K562 (cell line): ENCODE data around the gene IQCE. TPM values are rescaled to one million over a fixed set of nuclear protein-coding genes. Genes with fewer than 3 reads are reported as not detected.
A peak's percentile ranks its signal among the peaks of the same experiment; 100 is the strongest.

Experiments
- ATAC-seq: fragments of 200-7000 bp; cut with Tn5 transposase; 3 replicates; pipeline ENCODE4 v1.9.1; 2020; ENCODE audit warnings: moderate library complexity
- BruUV-seq: library from RNA; stranded (reverse); fragments of 400-500 nt; replicated peaks from 2 replicates; lab custom pipeline; 2021; lab: Mats Ljungman, UMichigan
- CTCF ChIA-PET: fragments of 300-600 bp; formaldehyde crosslinking; extraction: SDS; loops from one replicate; lab custom pipeline; 2021; ENCODE audit warnings: low intra/inter-chr PET ratio; lab: Yijun Ruan, JAX
- POLR2A ChIA-PET: fragments of 300-600, 350-650 bp; sonication (Branson Sonifier 250); formaldehyde crosslinking; extraction: SDS; loops from one replicate; lab custom pipeline; 2021; ENCODE audit warnings: antibody characterized with exemption, inconsistent platforms; lab: Yijun Ruan, JAX
- DNase-seq, 4 experiments: peaks; one replicate each; pipeline versions ENCODE4 v3.0.0 to v3.0.0-alpha.2; 2011 to 2018; ENCODE audit warnings: low spot score in 3 of 4, mixed read lengths in 3 of 4; ENCODE audit errors: extremely low read depth in 1 of 4
- FAIRE-seq: peaks from 2 replicates; lab custom pipeline; 2011; peaks lifted over from hg19 to GRCh38; lab: Jason Lieb, UNC
- H2AFZ ChIP-seq: 2 replicates; pipeline ENCODE4 v1.6.0; 2011; ENCODE audit warnings: low read depth, low read length, control low read depth, inconsistent platforms
- H3K27ac ChIP-seq: fragments of 200-600 bp; 3 replicates; pipeline ENCODE4 v1.8.0; 2011; ENCODE audit warnings: low read depth, mild to moderate bottlenecking, control low read depth, inconsistent platforms, low read length, moderate library complexity, mixed read lengths; ENCODE audit errors: extremely low read depth
- H3K27me3 ChIP-seq, 2 experiments: fragments of 300-600 bp in 1 of 2; 2 replicates in 1 of 2; 3 replicates in 1 of 2; pipeline versions ENCODE4 v1.6.0 to v1.8.0; 2011; ENCODE audit warnings: inconsistent platforms in 2 of 2, low read length in 2 of 2, mild to moderate bottlenecking in 1 of 2, mixed read lengths in 1 of 2, moderate library complexity in 1 of 2; ENCODE audit not compliant: control insufficient read depth in 2 of 2, insufficient read depth in 2 of 2
- H3K36me3 ChIP-seq: fragments of 300-600 bp; 3 replicates; pipeline ENCODE4 v1.8.0; 2011; ENCODE audit warnings: mild to moderate bottlenecking, low read length, inconsistent platforms; ENCODE audit not compliant: control insufficient read depth, insufficient read depth
- H3K4me1 ChIP-seq, 2 experiments: fragments of 200-600 bp in 1 of 2; replicated peaks in 1 of 2; 2 replicates in 1 of 2; 3 replicates in 1 of 2; pipeline versions ENCODE4 v1.5.1 to v1.8.0; 2011; ENCODE audit warnings: inconsistent platforms in 2 of 2, low read length in 2 of 2, mild to moderate bottlenecking in 1 of 2, mixed read lengths in 1 of 2, moderate library complexity in 1 of 2; ENCODE audit not compliant: control insufficient read depth in 2 of 2, insufficient read depth in 2 of 2
- H3K4me2 ChIP-seq: 2 replicates; pipeline ENCODE4 v1.6.1; 2011; ENCODE audit warnings: low read length, control low read depth, inconsistent platforms, mixed read lengths; ENCODE audit not compliant: insufficient read depth
- H3K4me3 ChIP-seq: fragments of 200-600 bp; sonication (generic), shearing (Covaris generic); 2 replicates; pipeline ENCODE4 v1.5.1; 2016; ENCODE audit warnings: control low read depth, inconsistent platforms
- H3K79me2 ChIP-seq: fragments of 200-600 bp; 3 replicates; pipeline ENCODE4 v1.8.0; 2011; ENCODE audit warnings: low read length, inconsistent platforms; ENCODE audit not compliant: control insufficient read depth, insufficient read depth
- H3K9ac ChIP-seq, 2 experiments: 2 replicates each; pipeline versions ENCODE4 v1.6.0 to v1.6.1; 2011; ENCODE audit warnings: low read depth in 2 of 2, low read length in 2 of 2, control low read depth in 1 of 2, inconsistent platforms in 1 of 2, mild to moderate bottlenecking in 1 of 2, mixed read lengths in 1 of 2; ENCODE audit not compliant: insufficient read depth in 1 of 2
- H3K9me1 ChIP-seq: one replicate; pipeline ENCODE4 v1.6.0; 2011; ENCODE audit warnings: inconsistent platforms, mild to moderate bottlenecking, low read length, moderate library complexity; ENCODE audit not compliant: control insufficient read depth, insufficient read depth
- H3K9me3 ChIP-seq: replicated peaks from 2 replicates; pipeline ENCODE4 v1.5.1; 2011; ENCODE audit warnings: low read depth, low read length, inconsistent platforms; ENCODE audit not compliant: control insufficient read depth, insufficient read depth
- H4K20me1 ChIP-seq: replicated peaks from 2 replicates; pipeline ENCODE4 v1.6.1; 2011; ENCODE audit warnings: low read length, inconsistent platforms, mixed read lengths; ENCODE audit not compliant: control insufficient read depth, insufficient read depth
- ARID2 ChIP-seq: fragments of 450-650 bp; IDR thresholded peaks from 2 replicates; pipeline ENCODE4 v1.6.1; 2017; ENCODE audit warnings: antibody characterized with exemption, mild to moderate bottlenecking
- CSDE1 ChIP-seq, 2 experiments: fragments of 450-650 bp; IDR thresholded peaks; 2 replicates each; pipeline ENCODE4 v1.6.1; 2016; ENCODE audit warnings: mild to moderate bottlenecking in 1 of 2
- NFE2L1 ChIP-seq: fragments of 450-650 bp; IDR thresholded peaks from 2 replicates; pipeline ENCODE4 v1.6.1; 2016; ENCODE audit warnings: missing genetic modification characterization, low read depth, mild to moderate bottlenecking, missing compliant biosample characterization, moderate library complexity, borderline replicate concordance
- PRMT5 ChIP-seq: sonication (generic); formaldehyde crosslinking; IDR thresholded peaks from 2 replicates; pipeline ENCODE4 v1.5.0; 2020; ENCODE audit warnings: missing genetic modification reagents
- YY1 ChIP-seq, 3 experiments: IDR thresholded peaks; 2 replicates each; pipeline ENCODE4 v1.6.1; 2011; ENCODE audit warnings: low read length in 2 of 3, mild to moderate bottlenecking in 2 of 3, moderate library complexity in 2 of 3, borderline replicate concordance in 1 of 3, control low read depth in 1 of 3, low read depth in 1 of 3; ENCODE audit not compliant: insufficient read depth in 3 of 3, insufficient replicate concordance in 2 of 3, control insufficient read depth in 1 of 3, insufficient read length in 1 of 3; ENCODE audit errors: extremely low read depth in 1 of 3
- ZFX ChIP-seq: sonication (generic); formaldehyde crosslinking; IDR thresholded peaks from 2 replicates; pipeline ENCODE4 v1.8.0; 2022; ENCODE audit warnings: mild to moderate bottlenecking, missing genetic modification reagents, moderate library complexity
- ZNF507 ChIP-seq: conservative IDR thresholded peaks from 2 replicates; pipeline ENCODE4 v1.6.1; 2017; ENCODE audit warnings: missing genetic modification characterization, missing compliant biosample characterization
- WGBS: fragments of 100-300 bp; shearing (Covaris generic); methylation state at CpG from one replicate; pipeline ENCODE4 v1.1.6; 2016; ENCODE audit warnings: low coverage, mixed read lengths; ENCODE audit not compliant: insufficient coverage; ENCODE audit errors: missing lambda C conversion rate; 5-methylcytosine and 5-hydroxymethylcytosine counted together
- in situ Hi-C: fragments of 300-500 bp; cut with MboI; formaldehyde crosslinking; loops from 4 replicates; pipeline ENCODE4 v1.15.0; 2018; ENCODE audit warnings: inconsistent platforms, mixed read lengths
- intact Hi-C: fragments of 100-400 bp; cut with micrococcal nuclease; formaldehyde crosslinking; loops from 2 replicates; pipeline ENCODE4 v1.14.2; 2022
- polyA plus RNA-seq, 8 experiments: library from polyadenylated mRNA; depleted of rRNA in 4 of 8; stranded (reverse) in 5 of 8; unstranded in 3 of 8; fragments of >200 nt; fragmentation: Nextera tagmentation in 2 of 8; fragmentation: Illumina TruSeq in 1 of 8; extraction: Ambion mirVana in 2 of 8; extraction: Trizol in 1 of 8; gene quantifications; 2 replicates each; pipeline versions ENCODE4 v1.2.1 to v1.2.3, GENCODE V29; 2011 to 2014; ENCODE audit warnings: inconsistent platforms in 1 of 8, missing spikeins in 1 of 8
- total RNA-seq, 7 experiments: library from RNA; depleted of rRNA in 6 of 7; stranded (reverse); fragments of >200 nt in 6 of 7; fragmentation: Illumina TruSeq in 2 of 7; extraction: Trizol in 2 of 7; gene quantifications; 2 replicates each; pipeline versions ENCODE4 v1.2.1 to v1.2.3, GENCODE V29; 2011 to 2021; ENCODE audit warnings: low replicate concordance in 1 of 7

The IQCE gene
- total and polyA plus RNA-seq, 9 of the 15 experiments (the other 6 are each of a cell fraction or from before 2014, with no cell fraction given): 0.18 to 8.5 (median 4.2) TPM

DNA sequence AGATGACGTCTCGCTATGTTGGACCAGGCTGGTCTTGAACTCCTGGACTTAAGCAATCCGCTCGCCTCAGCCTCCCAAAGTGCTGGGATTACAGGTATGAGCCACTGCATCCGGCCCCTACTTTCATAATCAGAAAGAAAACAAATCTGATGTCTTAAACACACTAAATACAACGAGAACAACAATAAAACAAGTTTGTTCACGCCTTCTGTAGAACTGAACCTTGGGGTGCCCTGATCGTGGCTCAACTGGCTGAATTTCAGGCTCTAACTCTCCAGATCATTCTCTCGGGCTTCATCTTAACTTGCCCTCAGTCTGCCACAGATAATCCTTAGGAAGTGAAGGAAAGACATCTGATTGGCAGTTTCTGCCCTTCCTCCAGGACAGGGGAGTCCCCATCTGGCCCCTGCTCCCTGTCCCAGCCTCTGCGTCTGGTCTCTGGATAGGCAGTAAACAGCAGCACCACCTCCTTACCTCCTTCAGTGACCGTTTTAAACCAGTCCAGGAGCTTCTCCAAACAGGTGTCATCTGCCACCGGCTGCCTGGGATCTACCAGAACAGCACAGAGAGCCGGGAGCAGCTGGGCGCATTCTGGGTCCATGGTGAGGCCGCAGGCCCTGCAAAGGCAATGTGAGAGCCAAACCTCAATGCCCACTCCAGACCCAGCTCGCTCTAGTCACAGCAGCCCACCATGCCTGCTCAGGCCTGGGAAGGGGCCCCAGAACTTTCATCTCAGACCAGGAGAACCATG, 4.8 kb upstream of the IQCE start:
- no peak for TF ChIP-seq NFE2L1
- no peak for TF ChIP-seq PRMT5
- no peak for TF ChIP-seq YY1 (IDR thresholded peaks at IDR 0.05; ENCODE audit: borderline replicate concordance in 1 of 3, control insufficient read depth in 1 of 3, extremely low read depth in 1 of 3, insufficient read depth in 3 of 3, insufficient read length in 1 of 3, insufficient replicate concordance in 2 of 3, low read depth in 1 of 3, low read length in 2 of 3)
- TF ChIP-seq ZFX (CRISPR knock-in tag): no peak
- TF ChIP-seq CSDE1 (IDR thresholded peaks at IDR 0.05): no peak
- TF ChIP-seq ZNF507 (tag): no peak
- TF ChIP-seq ARID2: no peak
- H3K79me2 ChIP-seq: peaks cover 35% of the 10 kb centered on the region
- WGBS: 75% methylated on average over 14 of the region's 16 CpGs
- no peak for FAIRE-seq
- peaks cover 11 to 35% of the 10 kb centered on the region in 2 experiments; a peak in 4 of 5 replicates for H3K4me1 ChIP-seq
- peak in 2 of 4 experiments; percentile 10 to 20 for DNase-seq
- H3K9me1 ChIP-seq: no peaks in the 10 kb centered on the region
- peaks cover 4% of the 10 kb centered on the region; the same call in 1 of the 2 replicates for H4K20me1 ChIP-seq
- H3K27me3 ChIP-seq: no peaks in the 10 kb centered on the region
- H3K9ac ChIP-seq: peak overlapping the region; percentile 99 to 100
- H3K9me3 ChIP-seq: no peaks in the 10 kb centered on the region
- ChIA-PET POLR2A (interaction anchor here (0.6 kb wide), 2 partner anchors 66 to 368 kb away, joined by 3 read pairs; no protein-coding TSS in a partner anchor), CTCF (no interaction called here)
- H3K4me3 ChIP-seq: peak overlapping the region; percentile 99
- no peak overlapping the region for H2AFZ ChIP-seq
- peak overlapping the region; percentile 100; the same call in 1 of the 3 replicates for H3K27ac ChIP-seq
- no TSS peak for BruUV-seq
- intact Hi-C loops: no loop called here
- ATAC-seq: no peak
- peaks cover 38% of the 10 kb centered on the region for H3K36me3 ChIP-seq
- in situ Hi-C loops: no loop called here
- peak overlapping the region; percentile 97 for H3K4me2 ChIP-seq
